Adrenal gland (tissue), 12 donors: Measurements from ENCODE around the gene LMBRD2. TPM values are rescaled to one million over a fixed set of nuclear protein-coding genes. Genes with fewer than 3 reads are reported as not detected.
A peak's percentile ranks its signal among the peaks of the same experiment; 100 is the strongest.

Source experiments
- DNase-seq, 7 donors: peaks; one replicate each; pipeline ENCODE4 v3.0.0-alpha.2; 2019 to 2020
- H3K27ac ChIP-seq, 5 donors: fragments of 200-600 bp; sonication (generic) in 4 of 5; 1 replicate in 3 of 5; 2 replicates in 2 of 5; pipeline versions ENCODE4 v1.5.1 to v1.8.0; 2016 to 2020; ENCODE audit warnings: mild to moderate bottlenecking in 1 of 5
- H3K27me3 ChIP-seq: fragments of 200-600 bp; 2 replicates; pipeline ENCODE4 v1.8.0; 2021
- H3K36me3 ChIP-seq, 2 donors: fragments of 200-600 bp; replicated peaks in 1 of 2; 1 replicate in 1 of 2; 2 replicates in 1 of 2; pipeline versions ENCODE4 v1.5.1 to v1.8.0; 2018 to 2022
- H3K4me1 ChIP-seq, 2 donors: fragments of 200-600 bp; replicated peaks in 1 of 2; 1 replicate in 1 of 2; 2 replicates in 1 of 2; pipeline versions ENCODE4 v1.5.1 to v1.8.0; 2018 to 2021
- H3K4me3 ChIP-seq, 4 donors: fragments of 200-600 bp; sonication (generic) in 3 of 4; one replicate each; pipeline ENCODE4 v1.5.1; 2016 to 2018
- H3K9me3 ChIP-seq, 3 donors: fragments of 200-600 bp; sonication (generic) in 1 of 3; replicated peaks in 1 of 3; 1 replicate in 2 of 3; 2 replicates in 1 of 3; pipeline versions ENCODE4 v1.5.1 to v1.8.0; 2016 to 2021
- POLR2A ChIP-seq, 2 donors: fragments of 450-650 bp; IDR thresholded peaks; one replicate each; pipeline ENCODE4 v1.6.1; 2017; ENCODE audit warnings: antibody characterized with exemption in 2 of 2, mild to moderate bottlenecking in 2 of 2, moderate library complexity in 1 of 2
- WGBS, 4 donors: extraction: QIAGEN DNeasy Blood & Tissue Kit in 2 of 4; methylation state at CpG; one replicate each; pipeline versions ENCODE4 v1.1.5 to v1.1.7; 2013 to 2017; 5-methylcytosine and 5-hydroxymethylcytosine counted together
- intact Hi-C, 2 donors: fragments of 100-400 bp; cut with DNase I; formaldehyde crosslinking; loops; one replicate each; pipeline versions ENCODE4 v1.14.1 to v1.15.0; 2022 to 2023
- polyA plus RNA-seq, 3 donors: library from polyadenylated mRNA; stranded (reverse); fragments of 200-250 nt in 2 of 3; fragments of 350-450 nt in 1 of 3; fragmentation: Illumina TruSeq in 1 of 3; extraction: RNeasy Lipid Tissue Mini Kit (QIAGEN cat#74804) in 1 of 3; gene quantifications; one replicate each; pipeline ENCODE4 v1.2.3, GENCODE V29; 2013 to 2014
- total RNA-seq, 9 donors: library from RNA; depleted of rRNA in 4 of 9; stranded (reverse); fragments of >200 nt in 4 of 9; fragments of 120-200 nt in 1 of 9; fragmentation: NEBNext Ultra II Directional in 1 of 9; extraction: Animal tissue kit (Norgen Biotek cat#: 25700) in 1 of 9; gene quantifications; one replicate each; pipeline versions ENCODE4 v1.1.0 to v1.2.4, GENCODE V29; 2013 to 2023
- TF ChIP-seq, protein P1 (sequence below), 6 experiments: fragments of 450-650 bp in 4 of 6; fragments of 200-600 bp in 2 of 6; sonication (generic) in 1 of 6; IDR thresholded peaks; 1 replicate in 5 of 6; 2 replicates in 1 of 6; pipeline versions ENCODE4 v1.5.1 to v1.8.0; 2016 to 2021; ENCODE audit warnings: antibody characterized with exemption in 6 of 6, mild to moderate bottlenecking in 2 of 6, moderate library complexity in 1 of 6
- donor health status: healthy with polysubstance abuse.
- donor health status: Bipolar disorder and iron deficiency.
- donor health status: DM: yes; HTN: yes; CAD: no.
- donor health status: DM: no; HTN: no; CAD: no.
- donor health status: DM: no; HTN: no; CAD: no.
- donor health status: DM: yes; HTN: yes; CAD: no.

LMBRD2 gene
- total and polyA plus RNA-seq, 12 donors = 2.3 to 30.1 (median 15.1) TPM

DNA sequence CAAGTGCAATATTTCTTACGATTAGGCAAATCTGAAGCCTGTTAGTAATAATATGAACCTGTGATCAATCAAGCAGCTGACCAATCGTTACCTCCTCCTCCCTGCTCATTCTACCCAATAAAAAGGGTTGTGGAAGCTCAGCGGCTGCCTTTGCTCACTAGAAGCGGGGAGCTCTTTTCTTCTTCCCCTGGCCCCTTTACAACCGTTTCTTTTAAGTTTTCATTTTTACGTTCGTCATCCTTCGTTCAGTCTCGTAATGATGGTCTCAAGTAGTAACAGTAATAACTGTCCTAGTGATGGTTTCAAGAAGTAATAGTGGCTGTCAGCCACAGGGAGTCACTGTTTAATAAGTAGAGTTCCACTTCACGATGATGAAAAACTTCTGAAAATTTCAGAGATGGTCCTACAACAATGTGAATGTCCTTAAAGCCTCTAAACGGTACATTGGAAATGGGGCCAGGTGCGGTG lies 91.2 kb downstream of the LMBRD2 start:
- TF ChIP-seq POLR2A (IDR thresholded peaks at IDR 0.05) = no peak
- TF ChIP-seq, protein P1, sequence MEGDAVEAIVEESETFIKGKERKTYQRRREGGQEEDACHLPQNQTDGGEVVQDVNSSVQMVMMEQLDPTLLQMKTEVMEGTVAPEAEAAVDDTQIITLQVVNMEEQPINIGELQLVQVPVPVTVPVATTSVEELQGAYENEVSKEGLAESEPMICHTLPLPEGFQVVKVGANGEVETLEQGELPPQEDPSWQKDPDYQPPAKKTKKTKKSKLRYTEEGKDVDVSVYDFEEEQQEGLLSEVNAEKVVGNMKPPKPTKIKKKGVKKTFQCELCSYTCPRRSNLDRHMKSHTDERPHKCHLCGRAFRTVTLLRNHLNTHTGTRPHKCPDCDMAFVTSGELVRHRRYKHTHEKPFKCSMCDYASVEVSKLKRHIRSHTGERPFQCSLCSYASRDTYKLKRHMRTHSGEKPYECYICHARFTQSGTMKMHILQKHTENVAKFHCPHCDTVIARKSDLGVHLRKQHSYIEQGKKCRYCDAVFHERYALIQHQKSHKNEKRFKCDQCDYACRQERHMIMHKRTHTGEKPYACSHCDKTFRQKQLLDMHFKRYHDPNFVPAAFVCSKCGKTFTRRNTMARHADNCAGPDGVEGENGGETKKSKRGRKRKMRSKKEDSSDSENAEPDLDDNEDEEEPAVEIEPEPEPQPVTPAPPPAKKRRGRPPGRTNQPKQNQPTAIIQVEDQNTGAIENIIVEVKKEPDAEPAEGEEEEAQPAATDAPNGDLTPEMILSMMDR (IDR thresholded peaks at IDR 0.05) = peak in 1 of 6 experiments; percentile 22
- H3K9me3 ChIP-seq = no peaks in the 10 kb centered on the region
- no peaks in the 10 kb centered on the region for H3K27me3 ChIP-seq
- no peak for DNase-seq
- intact Hi-C loops = no loop called here
- WGBS, 4 donors = 64 to 74% (median 69%) methylated on average over 12 of the region's 12 CpGs
- no peaks in the 10 kb centered on the region for H3K4me1 ChIP-seq
- no peaks in the 10 kb centered on the region for H3K36me3 ChIP-seq
- no peak overlapping the region for H3K4me3 ChIP-seq
- H3K27ac ChIP-seq = no peak overlapping the region

DNA sequence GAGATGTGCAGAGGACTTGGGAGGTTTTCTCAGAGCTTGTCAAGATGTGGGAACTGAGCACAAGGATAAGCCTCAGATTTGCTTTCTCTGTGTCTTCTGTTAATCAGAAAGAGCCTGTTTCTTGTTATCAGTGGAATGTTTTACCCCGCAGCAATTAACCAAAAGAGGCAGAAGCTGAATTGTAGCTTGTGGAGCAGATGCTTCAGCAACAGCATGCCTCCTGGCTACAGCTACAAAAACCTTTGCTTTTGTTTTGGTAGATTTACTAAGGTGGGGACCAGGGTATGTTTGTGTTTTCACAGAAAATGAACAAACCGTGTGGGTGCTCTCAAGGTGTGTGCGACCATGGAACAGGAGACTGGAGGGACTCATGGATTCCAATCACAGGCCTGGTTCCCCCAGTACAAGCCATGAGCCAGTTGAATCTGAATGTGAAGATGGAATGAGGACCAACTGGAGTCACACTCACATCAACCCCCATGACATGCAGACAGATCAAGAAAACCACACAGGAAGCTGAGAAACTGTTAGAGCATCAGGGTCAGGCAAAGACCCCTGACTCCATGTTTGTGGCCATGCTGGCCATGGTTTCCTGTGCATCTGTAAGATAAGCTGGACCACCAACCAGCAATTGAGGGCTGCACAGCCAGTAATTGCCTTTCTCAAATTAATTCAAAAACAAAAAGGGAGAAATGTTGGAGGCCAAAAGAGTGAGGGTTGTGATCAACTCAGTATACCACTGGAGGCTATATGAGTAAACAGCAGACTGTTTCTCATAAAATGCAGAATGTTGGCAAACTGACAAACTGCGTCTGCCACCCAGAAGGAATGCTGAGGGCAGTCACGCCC lies 91.9 kb downstream of the LMBRD2 start:
- DNase-seq = no peak

DNA sequence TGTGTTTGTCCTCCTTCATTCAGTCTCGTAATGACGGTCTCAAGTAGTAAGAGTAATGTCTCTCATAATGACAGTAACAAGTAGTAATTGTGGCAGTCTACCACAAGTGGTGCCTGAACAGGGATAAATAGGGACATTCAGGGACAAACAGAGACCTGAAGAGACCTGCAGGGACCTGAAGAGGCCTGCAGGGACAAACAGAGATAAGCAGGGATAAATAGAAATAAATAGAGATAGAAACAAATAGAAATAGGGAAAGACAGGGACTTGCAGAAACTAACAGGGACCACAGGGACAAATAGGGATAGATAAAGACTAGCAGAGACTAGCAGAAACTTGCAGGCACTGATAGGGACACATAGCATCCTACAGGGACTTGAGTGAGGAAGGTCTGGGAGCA lies 92.9 kb downstream of the LMBRD2 start:
- Histone ChIP-seq H3K4me1 (no peaks in the 10 kb centered on the region), H3K36me3 (no peaks in the 10 kb centered on the region), H3K9me3 (no peaks in the 10 kb centered on the region), H3K27ac (no peak overlapping the region), H3K4me3 (no peak overlapping the region), H3K27me3 (no peaks in the 10 kb centered on the region)
- DNase-seq = no peak
- 76 to 90% (median 87%) methylated on average over 2 of the region's 2 CpGs for WGBS, 4 donors
- intact Hi-C loops = no loop called here
- TF ChIP-seq, protein P1 (IDR thresholded peaks at IDR 0.05) = no peak
- TF ChIP-seq POLR2A (IDR thresholded peaks at IDR 0.05) = no peak

More for the DNA sequence above, 91.9 kb downstream of the LMBRD2 start:
- H3K36me3 ChIP-seq = no peaks in the 10 kb centered on the region
- H3K4me1 ChIP-seq = no peaks in the 10 kb centered on the region
- H3K4me3 ChIP-seq = no peak overlapping the region
- no peak overlapping the region for H3K27ac ChIP-seq
- intact Hi-C loops = no loop called here
- no peaks in the 10 kb centered on the region for H3K27me3 ChIP-seq
- WGBS, 4 donors = 67 to 85% (median 75%) methylated on average over 5 of the region's 5 CpGs
- no peaks in the 10 kb centered on the region for H3K9me3 ChIP-seq
- no peak for TF ChIP-seq POLR2A (IDR thresholded peaks at IDR 0.05)
- TF ChIP-seq, protein P1 (IDR thresholded peaks at IDR 0.05) = no peak

DNA sequence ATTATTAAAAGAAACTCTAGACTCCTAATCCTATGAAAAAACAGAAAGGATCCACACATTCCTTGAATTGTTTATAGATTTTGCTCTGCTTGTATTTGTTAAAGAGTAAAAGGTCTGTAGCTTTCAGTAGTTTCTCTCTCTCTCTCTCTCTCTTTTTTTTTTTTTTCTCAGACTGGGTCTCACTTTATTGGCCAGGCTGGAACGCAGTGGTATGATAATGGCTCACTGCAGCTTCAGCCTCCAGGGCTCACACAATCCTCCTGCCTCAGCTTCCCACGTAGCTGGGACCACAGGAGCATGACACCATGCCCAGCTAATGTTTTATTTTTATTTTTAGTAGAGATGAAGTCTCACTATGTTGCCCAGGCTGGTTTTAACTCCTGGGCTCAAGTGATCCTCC lies 94.3 kb downstream of the LMBRD2 start:
- TF ChIP-seq POLR2A (IDR thresholded peaks at IDR 0.05) = no peak
- no peak overlapping the region for H3K27ac ChIP-seq
- H3K4me3 ChIP-seq = no peak overlapping the region
- no peaks in the 10 kb centered on the region for H3K36me3 ChIP-seq
- no peak for DNase-seq
- H3K9me3 ChIP-seq = no peaks in the 10 kb centered on the region
- WGBS, 4 donors = 66 to 82% (median 79%) methylated on average over 2 of the region's 2 CpGs
- no peaks in the 10 kb centered on the region for H3K4me1 ChIP-seq
- H3K27me3 ChIP-seq = no peaks in the 10 kb centered on the region
- intact Hi-C loops = no loop called here
